ENCODE measurements around the gene TMEM30A.

DNA sequence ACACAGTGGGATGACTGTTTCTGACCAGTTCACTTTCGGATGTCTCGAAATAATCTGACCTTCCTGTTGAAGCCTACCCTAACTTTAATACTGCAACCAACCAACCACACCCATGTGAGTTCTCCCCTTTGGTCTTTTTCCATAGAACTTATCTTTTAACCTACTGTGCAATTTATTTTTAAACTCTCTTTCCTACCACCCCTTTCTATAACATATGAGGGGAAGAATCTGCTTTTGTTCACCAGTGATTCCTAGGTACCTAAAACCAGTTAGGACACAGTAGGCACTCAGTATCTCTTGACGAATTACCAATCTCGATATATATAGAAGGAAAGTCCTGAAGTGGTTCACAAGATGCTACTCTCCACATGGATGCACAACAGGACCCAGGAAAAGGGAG is 48.0 kb downstream of the TMEM30A start:
- no peak for TF ChIP-seq ZNF768 (tag by site-specific recombination; IDR thresholded peaks at IDR 0.05)
- TF ChIP-seq, protein P1, sequence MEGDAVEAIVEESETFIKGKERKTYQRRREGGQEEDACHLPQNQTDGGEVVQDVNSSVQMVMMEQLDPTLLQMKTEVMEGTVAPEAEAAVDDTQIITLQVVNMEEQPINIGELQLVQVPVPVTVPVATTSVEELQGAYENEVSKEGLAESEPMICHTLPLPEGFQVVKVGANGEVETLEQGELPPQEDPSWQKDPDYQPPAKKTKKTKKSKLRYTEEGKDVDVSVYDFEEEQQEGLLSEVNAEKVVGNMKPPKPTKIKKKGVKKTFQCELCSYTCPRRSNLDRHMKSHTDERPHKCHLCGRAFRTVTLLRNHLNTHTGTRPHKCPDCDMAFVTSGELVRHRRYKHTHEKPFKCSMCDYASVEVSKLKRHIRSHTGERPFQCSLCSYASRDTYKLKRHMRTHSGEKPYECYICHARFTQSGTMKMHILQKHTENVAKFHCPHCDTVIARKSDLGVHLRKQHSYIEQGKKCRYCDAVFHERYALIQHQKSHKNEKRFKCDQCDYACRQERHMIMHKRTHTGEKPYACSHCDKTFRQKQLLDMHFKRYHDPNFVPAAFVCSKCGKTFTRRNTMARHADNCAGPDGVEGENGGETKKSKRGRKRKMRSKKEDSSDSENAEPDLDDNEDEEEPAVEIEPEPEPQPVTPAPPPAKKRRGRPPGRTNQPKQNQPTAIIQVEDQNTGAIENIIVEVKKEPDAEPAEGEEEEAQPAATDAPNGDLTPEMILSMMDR (tag by site-specific recombination; IDR thresholded peaks at IDR 0.05): no peak
- TF ChIP-seq ZSCAN23 (tag by site-specific recombination; IDR thresholded peaks at IDR 0.05): no peak
- TF ChIP-seq, protein P2, sequence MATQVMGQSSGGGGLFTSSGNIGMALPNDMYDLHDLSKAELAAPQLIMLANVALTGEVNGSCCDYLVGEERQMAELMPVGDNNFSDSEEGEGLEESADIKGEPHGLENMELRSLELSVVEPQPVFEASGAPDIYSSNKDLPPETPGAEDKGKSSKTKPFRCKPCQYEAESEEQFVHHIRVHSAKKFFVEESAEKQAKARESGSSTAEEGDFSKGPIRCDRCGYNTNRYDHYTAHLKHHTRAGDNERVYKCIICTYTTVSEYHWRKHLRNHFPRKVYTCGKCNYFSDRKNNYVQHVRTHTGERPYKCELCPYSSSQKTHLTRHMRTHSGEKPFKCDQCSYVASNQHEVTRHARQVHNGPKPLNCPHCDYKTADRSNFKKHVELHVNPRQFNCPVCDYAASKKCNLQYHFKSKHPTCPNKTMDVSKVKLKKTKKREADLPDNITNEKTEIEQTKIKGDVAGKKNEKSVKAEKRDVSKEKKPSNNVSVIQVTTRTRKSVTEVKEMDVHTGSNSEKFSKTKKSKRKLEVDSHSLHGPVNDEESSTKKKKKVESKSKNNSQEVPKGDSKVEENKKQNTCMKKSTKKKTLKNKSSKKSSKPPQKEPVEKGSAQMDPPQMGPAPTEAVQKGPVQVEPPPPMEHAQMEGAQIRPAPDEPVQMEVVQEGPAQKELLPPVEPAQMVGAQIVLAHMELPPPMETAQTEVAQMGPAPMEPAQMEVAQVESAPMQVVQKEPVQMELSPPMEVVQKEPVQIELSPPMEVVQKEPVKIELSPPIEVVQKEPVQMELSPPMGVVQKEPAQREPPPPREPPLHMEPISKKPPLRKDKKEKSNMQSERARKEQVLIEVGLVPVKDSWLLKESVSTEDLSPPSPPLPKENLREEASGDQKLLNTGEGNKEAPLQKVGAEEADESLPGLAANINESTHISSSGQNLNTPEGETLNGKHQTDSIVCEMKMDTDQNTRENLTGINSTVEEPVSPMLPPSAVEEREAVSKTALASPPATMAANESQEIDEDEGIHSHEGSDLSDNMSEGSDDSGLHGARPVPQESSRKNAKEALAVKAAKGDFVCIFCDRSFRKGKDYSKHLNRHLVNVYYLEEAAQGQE (tag by site-specific recombination; IDR thresholded peaks at IDR 0.05): no peak
- TF ChIP-seq, protein P3, sequence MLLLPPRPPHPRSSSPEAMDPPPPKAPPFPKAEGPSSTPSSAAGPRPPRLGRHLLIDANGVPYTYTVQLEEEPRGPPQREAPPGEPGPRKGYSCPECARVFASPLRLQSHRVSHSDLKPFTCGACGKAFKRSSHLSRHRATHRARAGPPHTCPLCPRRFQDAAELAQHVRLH (tag by site-specific recombination; IDR thresholded peaks at IDR 0.05): no peak
- TF ChIP-seq ZBTB20 (tag by site-specific recombination; IDR thresholded peaks at IDR 0.05): no peak
- TF ChIP-seq ZNF10 (tag by site-specific recombination; IDR thresholded peaks at IDR 0.05): no peak
- TF ChIP-seq TCF7L2 (IDR thresholded peaks at IDR 0.05; ENCODE audit: borderline replicate concordance, low read depth, low read length): no peak
- TF ChIP-seq, protein P4, sequence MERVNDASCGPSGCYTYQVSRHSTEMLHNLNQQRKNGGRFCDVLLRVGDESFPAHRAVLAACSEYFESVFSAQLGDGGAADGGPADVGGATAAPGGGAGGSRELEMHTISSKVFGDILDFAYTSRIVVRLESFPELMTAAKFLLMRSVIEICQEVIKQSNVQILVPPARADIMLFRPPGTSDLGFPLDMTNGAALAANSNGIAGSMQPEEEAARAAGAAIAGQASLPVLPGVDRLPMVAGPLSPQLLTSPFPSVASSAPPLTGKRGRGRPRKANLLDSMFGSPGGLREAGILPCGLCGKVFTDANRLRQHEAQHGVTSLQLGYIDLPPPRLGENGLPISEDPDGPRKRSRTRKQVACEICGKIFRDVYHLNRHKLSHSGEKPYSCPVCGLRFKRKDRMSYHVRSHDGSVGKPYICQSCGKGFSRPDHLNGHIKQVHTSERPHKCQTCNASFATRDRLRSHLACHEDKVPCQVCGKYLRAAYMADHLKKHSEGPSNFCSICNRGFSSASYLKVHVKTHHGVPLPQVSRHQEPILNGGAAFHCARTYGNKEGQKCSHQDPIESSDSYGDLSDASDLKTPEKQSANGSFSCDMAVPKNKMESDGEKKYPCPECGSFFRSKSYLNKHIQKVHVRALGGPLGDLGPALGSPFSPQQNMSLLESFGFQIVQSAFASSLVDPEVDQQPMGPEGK (tag by site-specific recombination; IDR thresholded peaks at IDR 0.05): no peak

Data from HEK293 (cell line).